Esophagus muscularis mucosa (tissue), 3 donors: ENCODE measurements around the gene RAB22A.

Experiments
- POLR2A ChIP-seq: fragments of 450-650 bp; IDR thresholded peaks from one replicate; pipeline ENCODE4 v1.6.1; 2017; ENCODE audit warnings: antibody characterized with exemption, moderate library complexity, mild to moderate bottlenecking, low read depth
- POLR2AphosphoS5 ChIP-seq, 2 donors: sonication (generic); formaldehyde crosslinking; IDR thresholded peaks; one replicate each; pipeline ENCODE4 v1.6.1; 2017; ENCODE audit warnings: antibody characterized with exemption in 2 of 2
- TF ChIP-seq, protein P1 (sequence below), 3 experiments: fragments of 200-600 bp in 2 of 3; fragments of 450-650 bp in 1 of 3; sonication (generic) in 2 of 3; IDR thresholded peaks; one replicate each; pipeline ENCODE4 v1.5.1; 2017 to 2019; ENCODE audit warnings: antibody characterized with exemption in 3 of 3, mild to moderate bottlenecking in 2 of 3, moderate library complexity in 1 of 3

DNA sequence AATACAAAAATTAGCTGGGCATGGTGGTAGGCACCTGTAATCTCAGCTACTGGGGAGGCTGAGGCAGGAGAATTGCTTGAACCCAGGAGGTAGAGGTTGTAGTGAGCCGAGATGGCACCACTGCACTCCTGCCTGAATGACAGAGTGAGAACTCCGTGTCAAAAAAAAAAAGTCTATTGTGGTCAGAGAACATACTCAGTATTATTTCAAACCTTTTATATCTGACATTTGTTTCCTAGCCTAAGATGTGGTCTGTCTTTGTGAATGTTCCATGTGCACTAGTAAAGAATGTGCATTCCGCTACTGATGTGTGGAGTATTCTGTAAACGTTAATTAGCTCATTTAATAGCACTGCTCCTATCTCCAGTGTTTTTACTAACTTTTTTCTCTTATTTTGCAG lies 11.7 kb downstream of the RAB22A start:
- TF ChIP-seq, protein P1, sequence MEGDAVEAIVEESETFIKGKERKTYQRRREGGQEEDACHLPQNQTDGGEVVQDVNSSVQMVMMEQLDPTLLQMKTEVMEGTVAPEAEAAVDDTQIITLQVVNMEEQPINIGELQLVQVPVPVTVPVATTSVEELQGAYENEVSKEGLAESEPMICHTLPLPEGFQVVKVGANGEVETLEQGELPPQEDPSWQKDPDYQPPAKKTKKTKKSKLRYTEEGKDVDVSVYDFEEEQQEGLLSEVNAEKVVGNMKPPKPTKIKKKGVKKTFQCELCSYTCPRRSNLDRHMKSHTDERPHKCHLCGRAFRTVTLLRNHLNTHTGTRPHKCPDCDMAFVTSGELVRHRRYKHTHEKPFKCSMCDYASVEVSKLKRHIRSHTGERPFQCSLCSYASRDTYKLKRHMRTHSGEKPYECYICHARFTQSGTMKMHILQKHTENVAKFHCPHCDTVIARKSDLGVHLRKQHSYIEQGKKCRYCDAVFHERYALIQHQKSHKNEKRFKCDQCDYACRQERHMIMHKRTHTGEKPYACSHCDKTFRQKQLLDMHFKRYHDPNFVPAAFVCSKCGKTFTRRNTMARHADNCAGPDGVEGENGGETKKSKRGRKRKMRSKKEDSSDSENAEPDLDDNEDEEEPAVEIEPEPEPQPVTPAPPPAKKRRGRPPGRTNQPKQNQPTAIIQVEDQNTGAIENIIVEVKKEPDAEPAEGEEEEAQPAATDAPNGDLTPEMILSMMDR (IDR thresholded peaks at IDR 0.05) = no peak
- TF ChIP-seq POLR2A = no peak
- no peak for TF ChIP-seq POLR2AphosphoS5 (IDR thresholded peaks at IDR 0.05)
